Muscle layer of duodenum (tissue), 2 donors: Measurements from ENCODE around the gene FAM174C.
A peak's percentile ranks its signal among the peaks of the same experiment; 100 is the strongest.

Source experiments
- H3K27ac ChIP-seq: one replicate; pipeline ENCODE4 v1.7.0; 2013; ENCODE audit warnings: mild to moderate bottlenecking, low read length
- H3K27me3 ChIP-seq: one replicate; pipeline ENCODE4 v1.7.0; 2013; ENCODE audit warnings: low read depth, mild to moderate bottlenecking, control low read depth, low read length
- H3K36me3 ChIP-seq, 2 donors: one replicate each; pipeline ENCODE4 v1.7.0; 2013; ENCODE audit warnings: low read length in 2 of 2, control low read depth in 1 of 2, mild to moderate bottlenecking in 1 of 2; ENCODE audit not compliant: insufficient read depth in 2 of 2, control insufficient read depth in 1 of 2
- H3K4me1 ChIP-seq, 2 donors: one replicate each; pipeline ENCODE4 v1.7.0; 2013; ENCODE audit warnings: low read length in 2 of 2, mild to moderate bottlenecking in 2 of 2, control low read depth in 1 of 2, moderate library complexity in 1 of 2; ENCODE audit not compliant: insufficient read depth in 2 of 2, control insufficient read depth in 1 of 2
- H3K4me3 ChIP-seq, 2 donors: one replicate each; pipeline ENCODE4 v1.7.0; 2013; ENCODE audit warnings: low read length in 2 of 2, low read depth in 1 of 2, mild to moderate bottlenecking in 1 of 2
- H3K9me3 ChIP-seq, 2 donors: one replicate each; pipeline ENCODE4 v1.7.0; 2013; ENCODE audit warnings: low read length in 2 of 2, control low read depth in 1 of 2, mild to moderate bottlenecking in 1 of 2; ENCODE audit not compliant: control insufficient read depth in 1 of 2
- donor health status: healthy.

FAM174C gene

DNA sequence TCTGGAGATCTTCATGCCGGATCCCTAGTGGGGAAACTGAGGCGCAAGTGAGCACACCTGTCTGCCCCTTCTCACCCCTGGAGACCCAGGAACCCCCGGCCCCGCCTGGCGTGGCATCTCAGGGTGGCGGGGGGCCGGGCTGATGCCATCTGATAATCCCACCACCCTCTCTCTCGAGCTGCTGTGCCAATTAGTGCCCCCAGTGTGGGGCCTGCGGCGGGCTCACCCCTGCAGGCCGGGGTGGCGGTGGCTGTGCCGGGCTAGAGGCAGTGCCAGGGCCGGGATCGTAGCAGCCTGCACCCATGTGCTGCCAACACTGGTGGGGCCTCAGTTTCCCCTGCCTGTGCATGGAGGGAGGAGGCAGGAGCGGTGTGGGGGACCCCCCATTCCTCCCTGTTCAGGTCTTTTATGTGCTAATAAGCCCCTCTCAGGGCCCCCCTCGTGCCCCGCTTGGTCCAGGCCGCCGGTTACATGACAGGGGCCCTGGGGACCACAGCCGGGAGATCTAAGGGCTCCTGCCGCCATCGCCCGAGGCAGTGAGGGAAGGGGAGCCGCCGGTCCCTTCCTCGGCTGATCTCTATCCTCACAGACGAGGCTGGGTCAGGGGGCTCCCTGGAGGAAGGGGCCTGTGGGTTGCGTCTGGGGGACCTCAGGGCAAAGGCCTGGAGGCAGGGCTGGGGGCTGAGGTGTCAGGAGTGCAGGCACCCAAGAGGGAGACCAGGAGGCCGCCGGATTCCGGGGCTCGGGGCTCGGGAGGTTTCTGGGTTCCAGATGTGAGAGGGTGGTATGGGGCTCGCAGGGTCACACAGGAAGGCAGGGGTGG is 18.7 kb downstream of the FAM174C start:
- H3K36me3 ChIP-seq: no peaks in the 10 kb centered on the region
- H3K4me3 ChIP-seq: no peak overlapping the region
- no peaks in the 10 kb centered on the region for H3K27me3 ChIP-seq
- no peak overlapping the region for H3K27ac ChIP-seq
- H3K4me1 ChIP-seq: peaks cover 0 to 11% of the 10 kb centered on the region in 2 donors
- no peaks in the 10 kb centered on the region for H3K9me3 ChIP-seq

DNA sequence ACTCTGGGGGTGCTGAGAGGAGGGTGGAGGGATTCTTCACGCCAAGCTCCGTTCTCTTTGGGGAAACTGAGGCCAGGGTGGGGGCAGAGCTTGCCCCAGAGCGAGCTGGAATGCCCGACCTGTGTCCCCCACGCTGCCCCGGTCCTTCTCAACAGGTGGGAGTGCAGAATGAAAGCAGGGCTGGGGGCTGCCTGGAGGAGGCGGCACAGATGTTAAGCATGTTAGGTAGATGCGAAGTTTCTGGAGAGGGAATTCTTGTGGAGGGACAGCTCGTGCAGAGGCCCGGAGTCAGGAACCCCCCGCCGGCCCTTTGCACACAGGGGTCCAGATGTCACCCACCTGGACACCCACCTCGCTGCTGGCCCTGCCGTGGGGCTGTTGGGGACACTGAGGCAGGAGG is 19.4 kb downstream of the FAM174C start:
- H3K4me3 ChIP-seq: no peak overlapping the region
- H3K36me3 ChIP-seq: no peaks in the 10 kb centered on the region
- H3K27me3 ChIP-seq: no peaks in the 10 kb centered on the region
- H3K4me1 ChIP-seq: peaks cover 0 to 11% of the 10 kb centered on the region in 2 donors
- no peak overlapping the region for H3K27ac ChIP-seq
- no peaks in the 10 kb centered on the region for H3K9me3 ChIP-seq

DNA sequence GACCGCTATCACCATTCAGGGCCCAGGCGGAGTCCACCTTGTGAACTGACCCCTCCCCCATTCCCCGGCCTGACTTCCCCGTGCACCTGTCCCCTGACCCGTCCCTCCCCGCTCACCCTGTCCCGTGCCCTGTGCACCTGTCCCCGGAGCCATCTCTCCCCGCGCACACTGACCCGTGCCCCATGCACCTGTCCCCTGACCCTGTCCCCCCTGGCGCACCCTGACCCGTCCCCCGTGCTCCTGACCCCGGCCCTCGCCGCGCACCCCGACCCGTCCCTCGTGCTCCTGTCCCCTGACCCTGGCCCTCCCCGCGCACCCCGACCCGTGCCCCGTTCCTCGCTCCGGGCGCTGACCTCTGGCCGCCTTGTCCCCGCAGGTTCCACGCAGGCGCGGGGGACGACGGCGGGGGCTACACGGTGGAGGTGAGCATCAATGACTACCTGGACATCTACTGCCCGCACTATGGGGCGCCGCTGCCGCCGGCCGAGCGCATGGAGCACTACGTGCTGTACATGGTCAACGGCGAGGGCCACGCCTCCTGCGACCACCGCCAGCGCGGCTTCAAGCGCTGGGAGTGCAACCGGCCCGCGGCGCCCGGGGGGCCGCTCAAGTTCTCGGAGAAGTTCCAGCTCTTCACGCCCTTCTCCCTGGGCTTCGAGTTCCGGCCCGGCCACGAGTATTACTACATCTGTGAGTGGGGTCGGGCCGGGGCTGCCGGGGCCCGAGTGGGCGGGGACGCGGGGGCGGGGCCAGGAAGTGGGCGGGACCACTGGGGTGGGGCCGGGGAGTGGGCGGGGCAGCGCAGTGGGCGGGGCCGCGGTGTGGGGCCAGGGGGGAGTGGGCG is 20.1 kb downstream of the FAM174C start:
- Histone ChIP-seq H3K4me1 (peaks cover 0 to 11% of the 10 kb centered on the region in 2 donors), H3K4me3 (peak overlapping the region in 1 of 2 donors; percentile 32), H3K27me3 (no peaks in the 10 kb centered on the region), H3K36me3 (no peaks in the 10 kb centered on the region), H3K27ac (no peak overlapping the region), H3K9me3 (no peaks in the 10 kb centered on the region)

DNA sequence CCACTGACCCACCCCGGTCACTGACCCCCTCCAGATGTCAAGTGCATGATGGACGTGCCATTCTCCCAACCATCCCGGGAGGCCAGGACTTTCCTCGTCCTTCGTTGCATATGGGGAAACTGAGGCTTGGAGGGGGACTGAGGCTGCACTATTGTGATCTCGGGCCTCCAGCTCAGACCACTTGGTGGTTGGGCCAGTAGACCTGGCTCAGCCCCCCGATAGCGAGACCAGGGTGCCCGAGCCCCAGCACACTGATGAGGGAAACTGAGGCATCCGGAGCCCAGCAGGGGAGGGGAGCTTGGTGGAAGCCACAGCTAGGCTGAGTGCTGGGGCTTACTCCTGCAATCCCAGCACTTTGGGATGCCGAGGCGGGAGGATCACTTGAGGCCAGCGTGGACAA is 20.7 kb downstream of the FAM174C start:
- Histone ChIP-seq H3K4me3 (no peak overlapping the region), H3K27ac (no peak overlapping the region), H3K27me3 (no peaks in the 10 kb centered on the region), H3K36me3 (no peaks in the 10 kb centered on the region), H3K4me1 (peaks cover 0 to 11% of the 10 kb centered on the region in 2 donors), H3K9me3 (no peaks in the 10 kb centered on the region)

- Histone ChIP-seq H3K4me3 (no peak overlapping the region), H3K27me3 (no peaks in the 10 kb centered on the region), H3K36me3 (no peaks in the 10 kb centered on the region), H3K9me3 (no peaks in the 10 kb centered on the region), H3K27ac (no peak overlapping the region), H3K4me1 (peaks cover 0 to 11% of the 10 kb centered on the region in 2 donors)
Observed at GRCh38 chr19:1296575-1297271, 21.4 kb downstream of the FAM174C start.

GRCh38 chr19:1298235-1298634 is 22.9 kb downstream of the FAM174C start:
- Histone ChIP-seq H3K27me3 (no peaks in the 10 kb centered on the region), H3K4me1 (peaks cover 0 to 11% of the 10 kb centered on the region in 2 donors), H3K9me3 (no peaks in the 10 kb centered on the region)

DNA sequence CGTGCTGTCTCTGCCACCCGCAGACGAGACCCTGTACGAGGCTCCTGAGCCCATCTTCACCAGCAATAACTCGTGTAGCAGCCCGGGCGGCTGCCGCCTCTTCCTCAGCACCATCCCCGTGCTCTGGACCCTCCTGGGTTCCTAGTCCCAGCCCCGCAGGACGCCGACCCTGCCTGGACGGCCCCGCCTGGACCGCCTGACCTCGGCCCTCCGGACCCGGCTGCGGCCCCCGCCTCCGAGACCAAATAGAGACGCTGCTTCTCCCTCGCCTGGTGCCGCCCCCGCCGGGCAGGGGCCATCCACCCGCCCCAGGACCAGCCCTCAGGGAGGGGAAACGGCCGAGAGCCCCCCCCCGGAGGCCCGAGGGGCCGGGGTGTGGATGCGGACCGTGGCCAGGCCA is 24.5 kb downstream of the FAM174C start:
- Histone ChIP-seq H3K36me3 (no peaks in the 10 kb centered on the region), H3K27me3 (no peaks in the 10 kb centered on the region), H3K27ac (no peak overlapping the region), H3K9me3 (no peaks in the 10 kb centered on the region), H3K4me3 (no peak overlapping the region), H3K4me1 (peaks cover 0 to 9% of the 10 kb centered on the region in 2 donors)

More at GRCh38 chr19:1298235-1298634, 22.9 kb downstream of the FAM174C start:
- Histone ChIP-seq H3K4me3 (no peak overlapping the region), H3K36me3 (no peaks in the 10 kb centered on the region), H3K27ac (no peak overlapping the region)

DNA sequence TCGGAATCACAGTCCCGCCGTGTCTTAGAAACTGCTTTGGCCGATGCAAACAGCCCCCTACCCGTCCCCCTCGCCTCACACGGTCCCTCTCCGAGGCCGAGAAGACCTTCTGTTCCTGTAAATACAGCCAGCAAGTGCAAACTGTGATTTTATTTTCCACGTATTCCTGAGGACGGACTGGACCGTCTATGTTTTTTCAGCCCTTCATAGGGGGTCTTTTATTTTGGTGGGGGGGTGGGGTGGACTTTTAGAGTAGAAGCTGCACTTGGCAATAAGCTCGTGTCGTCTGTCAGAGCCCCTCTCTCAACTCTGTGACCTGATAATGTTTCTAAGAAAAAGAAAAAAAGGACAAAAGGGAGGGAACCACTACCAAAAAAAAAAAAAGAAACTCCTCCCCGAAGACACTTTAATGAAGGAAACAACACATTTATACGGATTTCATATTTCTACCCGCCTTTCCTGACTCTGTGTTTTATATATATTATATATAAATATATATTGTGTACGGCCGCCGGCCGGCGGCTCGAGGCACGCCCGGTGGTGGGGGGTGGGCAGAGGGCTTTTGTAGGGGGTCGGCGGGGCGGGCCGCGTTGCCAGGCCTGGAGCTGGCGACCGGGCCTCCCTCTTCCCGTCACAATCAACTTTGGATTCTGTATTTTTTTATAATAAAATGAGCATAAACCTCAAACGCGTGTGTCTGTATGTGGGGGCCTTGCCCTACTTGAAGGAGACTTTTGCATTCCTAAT is 25.6 kb downstream of the FAM174C start:
- no peaks in the 10 kb centered on the region for H3K27me3 ChIP-seq
- H3K4me1 ChIP-seq: no peaks in the 10 kb centered on the region
- H3K4me3 ChIP-seq: no peak overlapping the region
- no peak overlapping the region for H3K27ac ChIP-seq
- no peaks in the 10 kb centered on the region for H3K9me3 ChIP-seq
- no peaks in the 10 kb centered on the region for H3K36me3 ChIP-seq

GRCh38 chr19:1302533-1303239 is 27.4 kb downstream of the FAM174C start:
- Histone ChIP-seq H3K27ac (no peak overlapping the region), H3K36me3 (no peaks in the 10 kb centered on the region), H3K9me3 (no peaks in the 10 kb centered on the region), H3K4me1 (no peaks in the 10 kb centered on the region), H3K4me3 (no peak overlapping the region), H3K27me3 (no peaks in the 10 kb centered on the region)

GRCh38 chr19:1304197-1304924 is 29.0 kb downstream of the FAM174C start:
- H3K27me3 ChIP-seq: no peaks in the 10 kb centered on the region
- no peak overlapping the region for H3K4me3 ChIP-seq
- no peaks in the 10 kb centered on the region for H3K9me3 ChIP-seq
- H3K27ac ChIP-seq: no peak overlapping the region
- no peaks in the 10 kb centered on the region for H3K36me3 ChIP-seq
- H3K4me1 ChIP-seq: no peaks in the 10 kb centered on the region
